HFFc6 (cell line): ENCODE measurements around the gene CITED4. TPM values are rescaled to one million over a fixed set of nuclear protein-coding genes. Genes with fewer than 3 reads are reported as not detected.
A peak's percentile ranks its signal among the peaks of the same experiment; 100 is the strongest.

Experiments
- DNase-seq: peaks from one replicate; pipeline ENCODE4 v3.0.0-alpha.2; 2018
- H3K27ac Mint-ChIP-seq: 2 replicates; pipeline ENCODE4 v1.8.0; 2020; ENCODE audit warnings: mild to moderate bottlenecking, mixed read lengths
- H3K27me3 Mint-ChIP-seq: 2 replicates; pipeline ENCODE4 v1.8.0; 2021; ENCODE audit warnings: mild to moderate bottlenecking, moderate library complexity, mixed read lengths; ENCODE audit not compliant: insufficient read depth
- H3K36me3 Mint-ChIP-seq: 2 replicates; pipeline ENCODE4 v1.8.0; 2021; ENCODE audit warnings: low read depth, mixed read lengths
- H3K4me1 Mint-ChIP-seq: 2 replicates; pipeline ENCODE4 v1.8.0; 2020; ENCODE audit warnings: low read depth, mixed read lengths
- H3K4me3 Mint-ChIP-seq: 2 replicates; pipeline ENCODE4 v1.8.0; 2020; ENCODE audit warnings: mild to moderate bottlenecking, moderate library complexity, mixed read lengths
- H3K9me3 Mint-ChIP-seq: 2 replicates; pipeline ENCODE4 v1.8.0; 2020; ENCODE audit warnings: mild to moderate bottlenecking, mixed read lengths
- total RNA-seq, 6 experiments: library from RNA; stranded (reverse); fragmentation: NEBNext Ultra II Directional; extraction: Animal tissue kit (Norgen Biotek cat#: 25700); gene quantifications; 2 replicates in 1 of 6; 3 replicates in 5 of 6; pipeline ENCODE4 v1.2.3, GENCODE V29; 2021
- TF ChIP-seq, protein P1 (sequence below): fragments of 200-600 bp; sonication (generic); IDR thresholded peaks from 2 replicates; pipeline ENCODE4 v1.5.0; 2021; ENCODE audit warnings: antibody characterized with exemption, mild to moderate bottlenecking

Gene CITED4
- total RNA-seq, 6 experiments from 2014 or later = 1.7 to 5.3 (median 3.8) TPM

DNA sequence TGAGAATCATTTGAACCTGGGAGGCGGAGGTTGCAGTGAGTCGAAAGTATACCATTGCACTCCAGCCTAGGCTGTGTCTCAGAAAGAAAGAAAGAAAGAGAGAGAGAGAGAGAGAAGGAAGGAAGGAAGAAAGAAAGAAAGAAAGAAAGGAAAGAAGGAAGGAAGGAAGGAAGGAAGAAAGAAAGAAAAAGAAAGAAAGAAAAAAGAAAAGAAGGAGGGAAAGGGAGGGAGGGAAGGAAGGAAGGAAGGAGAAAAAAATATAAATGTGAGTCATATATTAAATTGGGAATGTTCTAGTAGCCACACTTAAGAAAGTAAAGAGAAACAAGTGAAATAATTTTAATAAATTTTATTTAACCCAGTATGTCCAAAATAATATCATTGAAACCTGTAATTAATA is 16.7 kb upstream of the CITED4 start:
- H3K27ac Mint-ChIP-seq = peak overlapping the region; percentile 96
- no peak overlapping the region for H3K4me3 Mint-ChIP-seq
- H3K4me1 Mint-ChIP-seq = peaks cover 61% of the 10 kb centered on the region
- no peaks in the 10 kb centered on the region; the same call in 1 of the 2 replicates for H3K27me3 Mint-ChIP-seq
- H3K36me3 Mint-ChIP-seq = peaks cover 12% of the 10 kb centered on the region
- TF ChIP-seq, protein P1, sequence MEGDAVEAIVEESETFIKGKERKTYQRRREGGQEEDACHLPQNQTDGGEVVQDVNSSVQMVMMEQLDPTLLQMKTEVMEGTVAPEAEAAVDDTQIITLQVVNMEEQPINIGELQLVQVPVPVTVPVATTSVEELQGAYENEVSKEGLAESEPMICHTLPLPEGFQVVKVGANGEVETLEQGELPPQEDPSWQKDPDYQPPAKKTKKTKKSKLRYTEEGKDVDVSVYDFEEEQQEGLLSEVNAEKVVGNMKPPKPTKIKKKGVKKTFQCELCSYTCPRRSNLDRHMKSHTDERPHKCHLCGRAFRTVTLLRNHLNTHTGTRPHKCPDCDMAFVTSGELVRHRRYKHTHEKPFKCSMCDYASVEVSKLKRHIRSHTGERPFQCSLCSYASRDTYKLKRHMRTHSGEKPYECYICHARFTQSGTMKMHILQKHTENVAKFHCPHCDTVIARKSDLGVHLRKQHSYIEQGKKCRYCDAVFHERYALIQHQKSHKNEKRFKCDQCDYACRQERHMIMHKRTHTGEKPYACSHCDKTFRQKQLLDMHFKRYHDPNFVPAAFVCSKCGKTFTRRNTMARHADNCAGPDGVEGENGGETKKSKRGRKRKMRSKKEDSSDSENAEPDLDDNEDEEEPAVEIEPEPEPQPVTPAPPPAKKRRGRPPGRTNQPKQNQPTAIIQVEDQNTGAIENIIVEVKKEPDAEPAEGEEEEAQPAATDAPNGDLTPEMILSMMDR = no peak
- peaks cover 14% of the 10 kb centered on the region for H3K9me3 Mint-ChIP-seq
- no peak for DNase-seq

DNA sequence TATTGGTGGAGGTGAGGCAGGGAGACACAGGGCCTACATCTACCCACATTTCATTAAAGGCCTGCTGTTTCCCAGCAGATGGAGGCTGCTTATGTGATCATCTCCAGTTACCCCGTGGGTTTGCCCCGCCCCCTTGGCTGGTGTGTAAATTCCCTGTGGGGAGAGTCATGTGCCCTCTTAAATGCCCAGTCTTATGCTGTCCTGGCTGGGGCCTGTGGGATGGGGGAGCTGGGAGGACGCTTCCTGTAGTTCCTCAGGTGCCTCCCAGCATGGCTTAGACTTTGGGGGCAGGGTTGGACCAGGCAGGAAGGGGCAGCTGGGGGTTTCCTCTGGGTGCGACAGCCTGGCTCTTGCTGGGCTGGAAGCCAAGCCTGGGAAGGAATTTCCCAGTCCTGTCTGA is 15.5 kb upstream of the CITED4 start:
- H3K4me3 Mint-ChIP-seq = no peak overlapping the region
- peaks cover 12% of the 10 kb centered on the region for H3K36me3 Mint-ChIP-seq
- H3K9me3 Mint-ChIP-seq = peaks cover 14% of the 10 kb centered on the region
- H3K4me1 Mint-ChIP-seq = peaks cover 69% of the 10 kb centered on the region
- H3K27ac Mint-ChIP-seq = peak overlapping the region; percentile 96
- TF ChIP-seq, protein P1 = no peak
- H3K27me3 Mint-ChIP-seq = no peaks in the 10 kb centered on the region; the same call in 1 of the 2 replicates
- DNase-seq = peak; percentile 85

DNA sequence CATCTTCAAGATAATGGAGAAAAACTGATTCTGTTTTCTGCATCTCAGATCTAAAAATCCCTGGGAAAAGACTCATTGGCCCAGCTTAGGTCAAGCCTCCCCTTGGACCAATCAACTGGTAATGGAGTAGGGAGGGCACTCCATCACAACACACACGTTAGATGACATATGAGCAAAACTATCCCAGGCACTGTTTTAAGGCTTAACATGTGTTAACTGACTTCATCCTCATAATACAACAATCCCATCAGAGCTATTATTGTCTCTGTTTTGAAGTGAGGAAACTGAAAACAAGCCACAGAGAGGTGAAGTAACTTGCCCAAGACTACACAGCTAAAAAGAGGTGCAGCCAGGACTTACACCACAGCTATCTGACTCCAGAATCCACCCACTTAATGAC is 14.7 kb upstream of the CITED4 start:
- H3K9me3 Mint-ChIP-seq = peaks cover 14% of the 10 kb centered on the region
- peaks cover 77% of the 10 kb centered on the region for H3K4me1 Mint-ChIP-seq
- peak overlapping the region; percentile 96 for H3K27ac Mint-ChIP-seq

DNA sequence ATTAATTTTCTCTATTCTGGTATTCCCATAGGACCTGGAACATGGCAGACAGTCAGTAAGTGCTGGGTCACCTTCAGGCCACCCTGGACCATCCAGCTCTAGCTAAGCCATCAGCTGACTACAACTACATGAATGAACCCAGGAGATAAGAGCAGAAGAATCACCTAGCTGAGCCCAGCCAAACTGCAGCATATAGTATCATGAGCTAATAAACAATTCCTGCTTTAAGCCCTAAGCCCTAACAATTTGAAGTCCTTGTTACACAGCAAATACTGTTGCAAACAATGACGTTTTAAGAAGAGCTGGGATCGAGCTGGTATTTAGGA is 14.2 kb upstream of the CITED4 start:
- peaks cover 78% of the 10 kb centered on the region for H3K4me1 Mint-ChIP-seq

More for the DNA sequence above, 14.7 kb upstream of the CITED4 start:
- Mint-ChIP-seq H3K4me3 (no peak overlapping the region), H3K27me3 (no peaks in the 10 kb centered on the region; the same call in 1 of the 2 replicates), H3K36me3 (peaks cover 12% of the 10 kb centered on the region)
- DNase-seq = no peak
- TF ChIP-seq, protein P1 = no peak

DNA sequence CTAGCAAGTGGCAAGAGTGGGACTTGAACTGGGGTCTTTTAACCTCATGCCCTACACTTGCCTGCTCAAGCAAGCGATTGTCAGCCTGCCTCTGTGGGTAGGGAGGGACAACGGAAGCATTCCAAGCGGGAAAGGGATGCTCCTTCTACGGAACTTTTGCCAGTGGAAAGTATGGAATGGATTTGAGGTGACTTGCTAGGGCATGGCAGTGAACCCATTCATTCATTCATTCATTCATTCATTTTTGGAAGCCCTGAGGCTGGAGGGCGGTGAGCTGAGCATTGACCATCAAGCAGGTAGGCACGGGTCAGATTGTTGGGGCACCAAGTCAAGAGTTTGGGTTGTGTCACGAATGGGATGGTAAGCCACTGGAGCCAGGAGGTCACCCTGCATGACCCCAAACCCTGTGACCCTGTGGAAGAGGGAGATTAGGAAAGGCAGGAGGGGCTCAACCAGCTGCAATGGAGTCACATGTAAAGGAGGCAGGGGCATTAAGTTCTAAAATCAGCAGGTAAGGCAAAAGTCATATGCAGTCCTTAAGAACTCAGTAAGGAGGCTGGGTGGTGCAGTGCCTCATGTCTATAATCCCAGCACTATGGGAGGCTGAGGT is 11.8 kb upstream of the CITED4 start:
- peaks cover 75% of the 10 kb centered on the region for H3K4me1 Mint-ChIP-seq
- H3K9me3 Mint-ChIP-seq = peaks cover 31% of the 10 kb centered on the region
- DNase-seq = no peak
- TF ChIP-seq, protein P1 = no peak
- peaks cover 27% of the 10 kb centered on the region for H3K36me3 Mint-ChIP-seq
- H3K4me3 Mint-ChIP-seq = no peak overlapping the region
- H3K27me3 Mint-ChIP-seq = no peaks in the 10 kb centered on the region; the same call in none of the 2 replicates
- H3K27ac Mint-ChIP-seq = peak overlapping the region; percentile 43

More for the DNA sequence above, 14.2 kb upstream of the CITED4 start:
- DNase-seq = no peak
- Mint-ChIP-seq H3K27ac (peak overlapping the region; percentile 89), H3K4me3 (peak overlapping the region; percentile 45), H3K36me3 (peaks cover 17% of the 10 kb centered on the region), H3K27me3 (no peaks in the 10 kb centered on the region; the same call in none of the 2 replicates), H3K9me3 (peaks cover 15% of the 10 kb centered on the region)
- TF ChIP-seq, protein P1 = no peak
